DND-41 (cell line): ENCODE results near the gene SLC6A9.

Experiments used
- EZH2 ChIP-seq: IDR thresholded peaks from 3 replicates; pipeline ENCODE4 v1.6.1; 2012; ENCODE audit warnings: borderline replicate concordance, low read depth, mild to moderate bottlenecking, moderate library complexity, low read length, inconsistent platforms; ENCODE audit not compliant: severe bottlenecking
- TF ChIP-seq, protein P1 (sequence below): IDR thresholded peaks from 2 replicates; pipeline ENCODE4 v1.5.1; 2012; ENCODE audit warnings: borderline replicate concordance, low read length, moderate library complexity, mild to moderate bottlenecking; ENCODE audit not compliant: poor library complexity, severe bottlenecking; ENCODE audit errors: extremely low read depth

- TF ChIP-seq, protein P1, sequence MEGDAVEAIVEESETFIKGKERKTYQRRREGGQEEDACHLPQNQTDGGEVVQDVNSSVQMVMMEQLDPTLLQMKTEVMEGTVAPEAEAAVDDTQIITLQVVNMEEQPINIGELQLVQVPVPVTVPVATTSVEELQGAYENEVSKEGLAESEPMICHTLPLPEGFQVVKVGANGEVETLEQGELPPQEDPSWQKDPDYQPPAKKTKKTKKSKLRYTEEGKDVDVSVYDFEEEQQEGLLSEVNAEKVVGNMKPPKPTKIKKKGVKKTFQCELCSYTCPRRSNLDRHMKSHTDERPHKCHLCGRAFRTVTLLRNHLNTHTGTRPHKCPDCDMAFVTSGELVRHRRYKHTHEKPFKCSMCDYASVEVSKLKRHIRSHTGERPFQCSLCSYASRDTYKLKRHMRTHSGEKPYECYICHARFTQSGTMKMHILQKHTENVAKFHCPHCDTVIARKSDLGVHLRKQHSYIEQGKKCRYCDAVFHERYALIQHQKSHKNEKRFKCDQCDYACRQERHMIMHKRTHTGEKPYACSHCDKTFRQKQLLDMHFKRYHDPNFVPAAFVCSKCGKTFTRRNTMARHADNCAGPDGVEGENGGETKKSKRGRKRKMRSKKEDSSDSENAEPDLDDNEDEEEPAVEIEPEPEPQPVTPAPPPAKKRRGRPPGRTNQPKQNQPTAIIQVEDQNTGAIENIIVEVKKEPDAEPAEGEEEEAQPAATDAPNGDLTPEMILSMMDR: no peak
- no peak for TF ChIP-seq EZH2
Measured at GRCh38 chr1:44059212-44059611, 27.9 kb upstream of the SLC6A9 start.
